H9 (cell line): ENCODE measurements around the gene EPHB2. TPM values are rescaled to one million over a fixed set of nuclear protein-coding genes. Genes with fewer than 3 reads are reported as not detected.

Experiments
- DNase-seq: peaks from one replicate; pipeline ENCODE4 v3.0.0-alpha.2; 2017
- H2AFZ ChIP-seq: one replicate; pipeline ENCODE4 v1.6.1; 2013; ENCODE audit warnings: mild to moderate bottlenecking, low read length, control low read depth, moderate library complexity
- H2AK5ac ChIP-seq: 2 replicates; pipeline ENCODE4 v1.6.1; 2013; ENCODE audit warnings: low read length, control low read depth, mixed read lengths; ENCODE audit not compliant: insufficient read length
- H2BK120ac ChIP-seq: one replicate; pipeline ENCODE4 v1.6.1; 2013; ENCODE audit warnings: low read depth, mild to moderate bottlenecking, low read length, control low read depth, inconsistent platforms; ENCODE audit not compliant: poor library complexity, severe bottlenecking
- H2BK12ac ChIP-seq: 2 replicates; pipeline ENCODE4 v1.6.1; 2013; ENCODE audit warnings: low read length, control low read depth, mixed read lengths, low read depth; ENCODE audit not compliant: insufficient read length
- H2BK15ac ChIP-seq: 2 replicates; pipeline ENCODE4 v1.6.1; 2013; ENCODE audit warnings: low read depth, low read length, control low read depth
- H2BK20ac ChIP-seq: one replicate; pipeline ENCODE4 v1.6.1; 2013; ENCODE audit warnings: low read depth, mild to moderate bottlenecking, low read length, control low read depth, inconsistent platforms; ENCODE audit not compliant: poor library complexity, severe bottlenecking
- H2BK5ac ChIP-seq: 2 replicates; pipeline ENCODE4 v1.6.1; 2013; ENCODE audit warnings: low read length, control low read depth, mixed read lengths; ENCODE audit not compliant: insufficient read length
- H3K14ac ChIP-seq: 2 replicates; pipeline ENCODE4 v1.6.1; 2013; ENCODE audit warnings: low read length, control low read depth; ENCODE audit not compliant: insufficient read depth
- H3K18ac ChIP-seq: 2 replicates; pipeline ENCODE4 v1.6.1; 2013; ENCODE audit warnings: low read depth, mild to moderate bottlenecking, mixed read lengths, low read length, control low read depth; ENCODE audit not compliant: insufficient read length
- H3K23ac ChIP-seq: 2 replicates; pipeline ENCODE4 v1.6.1; 2013; ENCODE audit warnings: low read length, control low read depth, mixed read lengths, low read depth; ENCODE audit not compliant: insufficient read length
- H3K23me2 ChIP-seq: 2 replicates; pipeline ENCODE4 v1.6.1; 2013; ENCODE audit warnings: low read depth, mild to moderate bottlenecking, mixed read lengths, low read length, control low read depth; ENCODE audit not compliant: insufficient read length, poor library complexity, severe bottlenecking
- H3K27ac ChIP-seq: 2 replicates; pipeline ENCODE4 v1.5.1; 2013; ENCODE audit warnings: low read length, control low read depth, mixed read lengths, low read depth; ENCODE audit not compliant: insufficient read length
- H3K27me3 ChIP-seq: 2 replicates; pipeline ENCODE4 v1.6.1; 2013; ENCODE audit warnings: low read length, control low read depth, inconsistent platforms; ENCODE audit not compliant: insufficient read depth
- H3K4ac ChIP-seq: 2 replicates; pipeline ENCODE4 v1.6.1; 2013; ENCODE audit warnings: low read depth, mild to moderate bottlenecking, control low read depth, inconsistent platforms, low read length, moderate library complexity
- H3K4me1 ChIP-seq: 2 replicates; pipeline ENCODE4 v1.6.1; 2013; ENCODE audit warnings: low read length, control low read depth, inconsistent platforms; ENCODE audit not compliant: insufficient read depth
- H3K4me2 ChIP-seq: 2 replicates; pipeline ENCODE4 v1.6.1; 2013; ENCODE audit warnings: low read length, control low read depth, mixed read lengths; ENCODE audit not compliant: insufficient read length, insufficient read depth
- H3K56ac ChIP-seq: 2 replicates; pipeline ENCODE4 v1.6.1; 2013; ENCODE audit warnings: low read depth, mild to moderate bottlenecking, mixed read lengths, low read length, control low read depth; ENCODE audit not compliant: insufficient read length
- H3K79me1 ChIP-seq: 2 replicates; pipeline ENCODE4 v1.6.1; 2013; ENCODE audit warnings: low read depth, mild to moderate bottlenecking, moderate library complexity, low read length, control low read depth, inconsistent platforms; ENCODE audit not compliant: insufficient read depth, poor library complexity, severe bottlenecking
- H3K79me2 ChIP-seq: 2 replicates; pipeline ENCODE4 v1.6.1; 2013; ENCODE audit warnings: low read length, control low read depth, inconsistent platforms; ENCODE audit not compliant: insufficient read depth
- H3K9ac ChIP-seq: 2 replicates; pipeline ENCODE4 v1.6.1; 2013; ENCODE audit warnings: low read length, control low read depth, mixed read lengths; ENCODE audit not compliant: insufficient read length; ENCODE audit errors: extremely low read depth
- H3K9me3 ChIP-seq: one replicate; pipeline ENCODE4 v1.6.1; 2013; ENCODE audit warnings: low read depth, low read length, inconsistent platforms; ENCODE audit not compliant: control insufficient read depth
- H3T11ph ChIP-seq: one replicate; pipeline ENCODE4 v1.6.1; 2013; ENCODE audit warnings: mild to moderate bottlenecking, low read length, control low read depth, inconsistent platforms
- H4K20me1 ChIP-seq: one replicate; pipeline ENCODE4 v1.6.1; 2013; ENCODE audit not compliant: control insufficient read depth, insufficient read length, insufficient read depth
- H4K5ac ChIP-seq: 2 replicates; pipeline ENCODE4 v1.6.1; 2013; ENCODE audit warnings: low read depth, mild to moderate bottlenecking, mixed read lengths, low read length, control low read depth; ENCODE audit not compliant: insufficient read length
- H4K8ac ChIP-seq: replicated peaks from 2 replicates; pipeline ENCODE4 v1.6.1; 2013; ENCODE audit warnings: low read length, control low read depth, mixed read lengths, low read depth; ENCODE audit not compliant: insufficient read length
- H4K91ac ChIP-seq: 2 replicates; pipeline ENCODE4 v1.6.1; 2013; ENCODE audit warnings: low read depth, mild to moderate bottlenecking, moderate library complexity, mixed read lengths, low read length, control low read depth; ENCODE audit not compliant: insufficient read length
- H3K27ac Mint-ChIP-seq, 3 experiments: 2 replicates in 2 of 3; 3 replicates in 1 of 3; pipeline ENCODE4 v1.8.0; 2020 to 2021; ENCODE audit warnings: mixed read lengths in 3 of 3, mild to moderate bottlenecking in 1 of 3, moderate library complexity in 1 of 3
- H3K27me3 Mint-ChIP-seq: 2 replicates; pipeline ENCODE4 v1.8.0; 2021; ENCODE audit warnings: low read depth, mild to moderate bottlenecking, moderate library complexity, mixed read lengths
- H3K36me3 Mint-ChIP-seq, 3 experiments: 2 replicates in 2 of 3; 3 replicates in 1 of 3; pipeline ENCODE4 v1.8.0; 2020 to 2021; ENCODE audit warnings: low read depth in 3 of 3, mixed read lengths in 3 of 3; ENCODE audit not compliant: insufficient read depth in 1 of 3
- H3K4me1 Mint-ChIP-seq, 2 experiments: 2 replicates each; pipeline ENCODE4 v1.8.0; 2020; ENCODE audit warnings: mixed read lengths in 2 of 2
- H3K4me3 Mint-ChIP-seq, 2 experiments: 2 replicates in 1 of 2; 3 replicates in 1 of 2; pipeline ENCODE4 v1.8.0; 2020 to 2021; ENCODE audit warnings: mild to moderate bottlenecking in 2 of 2, mixed read lengths in 2 of 2, moderate library complexity in 1 of 2
- H3K9me3 Mint-ChIP-seq, 2 experiments: 2 replicates in 1 of 2; 3 replicates in 1 of 2; pipeline ENCODE4 v1.8.0; 2020; ENCODE audit warnings: mild to moderate bottlenecking in 2 of 2, mixed read lengths in 2 of 2, moderate library complexity in 1 of 2
- CTCF ChIP-seq: fragments of 200-600 bp; sonication (generic); conservative IDR thresholded peaks from 3 replicates; pipeline ENCODE4 v1.8.0; 2021; ENCODE audit warnings: antibody characterized with exemption, mild to moderate bottlenecking
- WGBS: extraction: QIAGEN DNeasy Blood & Tissue Kit; methylation state at CpG from one replicate; pipeline ENCODE4 v1.1.7; 2013; ENCODE audit warnings: missing lambda C conversion rate, low lambda C conversion rate, mixed read lengths; ENCODE audit not compliant: insufficient read length; ENCODE audit errors: extremely low coverage; 5-methylcytosine and 5-hydroxymethylcytosine counted together
- total RNA-seq: library from RNA; stranded (reverse); gene quantifications from 2 replicates; pipeline ENCODE4 v1.2.1, GENCODE V29; 2021

The EPHB2 gene
- total RNA-seq, 1 experiment from 2014 or later, result 9.5 TPM

GRCh38 chr1:22914633-22915217 is 204.1 kb downstream of the EPHB2 start:
- H4K91ac ChIP-seq, result peak overlapping the region; percentile 32
- WGBS, result no CpG with 5 or more reads among the region's 8 CpGs
- H2BK5ac ChIP-seq, result no peak overlapping the region
- H3K27ac ChIP-seq, result no peak overlapping the region
- H4K20me1 ChIP-seq, result no peaks in the 10 kb centered on the region
- no peaks in the 10 kb centered on the region for H3K79me1 ChIP-seq
- peak; percentile 42; the same call in 2 of the 3 replicates for TF ChIP-seq CTCF
- H2AFZ ChIP-seq, result no peak overlapping the region
- Mint-ChIP-seq H3K27me3 (no peaks in the 10 kb centered on the region; the same call in 1 of the 2 replicates), H3K4me3 (no peak overlapping the region), H3K36me3 (no peaks in the 10 kb centered on the region), H3K9me3 (no peaks in the 10 kb centered on the region), H3K27ac (no peak overlapping the region; a peak in 2 of 7 replicates), H3K4me1 (peaks cover 12 to 18% of the 10 kb centered on the region in 2 experiments)
- no peak overlapping the region for H3K18ac ChIP-seq
- no peaks in the 10 kb centered on the region for H3K79me2 ChIP-seq
- H3K4me2 ChIP-seq, result no peak overlapping the region
- H2BK15ac ChIP-seq, result no peak overlapping the region
- no peak overlapping the region for H2BK120ac ChIP-seq
- H3K4me1 ChIP-seq, result no peaks in the 10 kb centered on the region
- H2AK5ac ChIP-seq, result no peak overlapping the region
- no peak overlapping the region for H4K5ac ChIP-seq
- no peak overlapping the region for H3K14ac ChIP-seq
- no peaks in the 10 kb centered on the region for H3K9me3 ChIP-seq
- H3K56ac ChIP-seq, result no peak overlapping the region
- H3K9ac ChIP-seq, result no peak overlapping the region
- no peak overlapping the region for H3T11ph ChIP-seq
- no peak overlapping the region for H2BK20ac ChIP-seq
- no peaks in the 10 kb centered on the region for H3K27me3 ChIP-seq
- no peak overlapping the region for H4K8ac ChIP-seq
- no peak overlapping the region for H3K23ac ChIP-seq
- no peaks in the 10 kb centered on the region for H3K23me2 ChIP-seq
- no peak overlapping the region for H3K4ac ChIP-seq
- DNase-seq, result peak; percentile 47
- H2BK12ac ChIP-seq, result no peak overlapping the region
